K562 (cell line): Measurements from ENCODE around the gene PRKAA1. TPM values are rescaled to one million over a fixed set of nuclear protein-coding genes. Genes with fewer than 3 reads are reported as not detected.
A peak's percentile ranks its signal among the peaks of the same experiment; 100 is the strongest.

Experiments used
- ARHGAP35 ChIP-seq: fragments of 450-650 bp; IDR thresholded peaks from 2 replicates; pipeline ENCODE4 v1.6.1; 2018; ENCODE audit not compliant: partially characterized antibody
- BRD4 ChIP-seq: fragments of 200-600 bp; sonication (generic); IDR thresholded peaks from 2 replicates; pipeline ENCODE4 v1.6.1; 2017; ENCODE audit warnings: inconsistent platforms
- CC2D1A ChIP-seq: fragments of 450-650 bp; IDR thresholded peaks from 2 replicates; pipeline ENCODE4 v1.6.1; 2017; ENCODE audit warnings: mild to moderate bottlenecking
- CEBPG ChIP-seq, 3 experiments: fragments of 200-800 bp in 1 of 3; sonication (Bioruptor generic) in 1 of 3; sonication (generic) in 1 of 3; formaldehyde crosslinking in 1 of 3; IDR thresholded peaks in 2 of 3; conservative IDR thresholded peaks in 1 of 3; 2 replicates each; pipeline versions ENCODE4 v1.6.1 to v1.8.0; 2016 to 2022; ENCODE audit warnings: missing compliant biosample characterization in 2 of 3, missing genetic modification characterization in 2 of 3, mild to moderate bottlenecking in 1 of 3, missing genetic modification reagents in 1 of 3
- CHCHD3 ChIP-seq: fragments of 250-450 bp; sonication (Bioruptor Pico); IDR thresholded peaks from 2 replicates; pipeline ENCODE4 v2.1.2; 2022; ENCODE audit warnings: mild to moderate bottlenecking
- EP400 ChIP-seq: fragments of 450-650 bp; IDR thresholded peaks from 2 replicates; pipeline ENCODE4 v1.6.1; 2017; ENCODE audit warnings: antibody characterized with exemption, mild to moderate bottlenecking, moderate library complexity
- HNRNPH1 ChIP-seq: fragments of 200-400 bp; formaldehyde crosslinking; optimal IDR thresholded peaks from 2 replicates; pipeline ENCODE3; 2017; ENCODE audit warnings: low read depth, mild to moderate bottlenecking, low read length, moderate library complexity
- MEIS2 ChIP-seq: fragments of 450-650 bp; IDR thresholded peaks from 2 replicates; pipeline ENCODE4 v1.6.1; 2014; ENCODE audit warnings: mild to moderate bottlenecking; ENCODE audit not compliant: partially characterized antibody
- RUNX1 ChIP-seq: sonication (generic); IDR thresholded peaks from 2 replicates; pipeline ENCODE4 v1.6.1; 2016; ENCODE audit warnings: antibody characterized with exemption, low read depth
- SOX6 ChIP-seq: fragments of 450-650 bp; IDR thresholded peaks from 2 replicates; pipeline ENCODE4 v1.6.1; 2014; ENCODE audit warnings: mild to moderate bottlenecking
- SRSF1 ChIP-seq: fragments of 200-400 bp; formaldehyde crosslinking; IDR thresholded peaks from 2 replicates; pipeline ENCODE4 v1.6.1; 2017; ENCODE audit warnings: mild to moderate bottlenecking, low read depth, low read length, moderate library complexity
- TEAD4 ChIP-seq, 2 experiments: sonication (generic) in 1 of 2; formaldehyde crosslinking in 1 of 2; IDR thresholded peaks; 2 replicates each; pipeline versions ENCODE4 v1.6.1 to v1.8.0; 2012 to 2022; ENCODE audit warnings: borderline replicate concordance in 1 of 2, inconsistent platforms in 1 of 2, low read length in 1 of 2, mild to moderate bottlenecking in 1 of 2, missing genetic modification reagents in 1 of 2
- ZBTB1 ChIP-seq: sonication (generic); formaldehyde crosslinking; IDR thresholded peaks from 2 replicates; pipeline ENCODE4 v1.8.1; 2023; ENCODE audit warnings: missing genetic modification reagents, low read depth, mild to moderate bottlenecking, borderline replicate concordance
- ZBTB17 ChIP-seq: fragments of 450-650 bp; formaldehyde crosslinking; IDR thresholded peaks from 2 replicates; pipeline ENCODE4 v1.4.0; 2020; ENCODE audit warnings: mild to moderate bottlenecking
- ZC3H8 ChIP-seq: fragments of 450-650 bp; IDR thresholded peaks from 2 replicates; pipeline ENCODE4 v1.6.1; 2017
- ZNF232 ChIP-seq: sonication (generic); formaldehyde crosslinking; IDR thresholded peaks from 2 replicates; pipeline ENCODE4 v1.8.0; 2022; ENCODE audit warnings: mild to moderate bottlenecking, missing genetic modification reagents
- polyA plus RNA-seq, 8 experiments: library from polyadenylated mRNA; depleted of rRNA in 4 of 8; stranded (reverse) in 5 of 8; unstranded in 3 of 8; fragments of >200 nt; fragmentation: Nextera tagmentation in 2 of 8; fragmentation: Illumina TruSeq in 1 of 8; extraction: Ambion mirVana in 2 of 8; extraction: Trizol in 1 of 8; gene quantifications; 2 replicates each; pipeline versions ENCODE4 v1.2.1 to v1.2.3, GENCODE V29; 2011 to 2014; ENCODE audit warnings: inconsistent platforms in 1 of 8, missing spikeins in 1 of 8
- total RNA-seq, 7 experiments: library from RNA; depleted of rRNA in 6 of 7; stranded (reverse); fragments of >200 nt in 6 of 7; fragmentation: Illumina TruSeq in 2 of 7; extraction: Trizol in 2 of 7; gene quantifications; 2 replicates each; pipeline versions ENCODE4 v1.2.1 to v1.2.3, GENCODE V29; 2011 to 2021; ENCODE audit warnings: low replicate concordance in 1 of 7
- TF ChIP-seq, protein P1 (sequence below), 2 experiments: fragments of 450-650 bp in 1 of 2; sonication (generic) in 1 of 2; formaldehyde crosslinking in 1 of 2; IDR thresholded peaks in 1 of 2; conservative IDR thresholded peaks in 1 of 2; 2 replicates each; pipeline versions ENCODE4 v1.6.1 to v1.8.1; 2016 to 2023; ENCODE audit warnings: mild to moderate bottlenecking in 2 of 2, moderate library complexity in 2 of 2, inconsistent platforms in 1 of 2, missing genetic modification reagents in 1 of 2
- TF ChIP-seq, protein P2 (sequence below): sonication (generic); formaldehyde crosslinking; IDR thresholded peaks from 2 replicates; pipeline ENCODE4 v1.8.1; 2023; ENCODE audit warnings: mild to moderate bottlenecking, missing genetic modification reagents
- TF ChIP-seq, protein P3 (sequence below): fragments of 450-650 bp; IDR thresholded peaks from 2 replicates; pipeline ENCODE4 v1.6.1; 2016; ENCODE audit warnings: low read depth, mild to moderate bottlenecking, moderate library complexity
- TF ChIP-seq, protein P4 (sequence below): sonication (generic); formaldehyde crosslinking; IDR thresholded peaks from 2 replicates; pipeline ENCODE4 v1.8.0; 2022; ENCODE audit warnings: mild to moderate bottlenecking, missing genetic modification reagents
- TF ChIP-seq, protein P5 (sequence below): fragments of 450-650 bp; formaldehyde crosslinking; IDR thresholded peaks from 2 replicates; pipeline ENCODE4 v1.4.0; 2020; ENCODE audit warnings: mild to moderate bottlenecking, moderate library complexity

PRKAA1 gene
- total and polyA plus RNA-seq, 9 of the 15 experiments (the other 6 are each of a cell fraction or from before 2014, with no cell fraction given), result 24.5 to 84.0 (median 51.4) TPM

DNA sequence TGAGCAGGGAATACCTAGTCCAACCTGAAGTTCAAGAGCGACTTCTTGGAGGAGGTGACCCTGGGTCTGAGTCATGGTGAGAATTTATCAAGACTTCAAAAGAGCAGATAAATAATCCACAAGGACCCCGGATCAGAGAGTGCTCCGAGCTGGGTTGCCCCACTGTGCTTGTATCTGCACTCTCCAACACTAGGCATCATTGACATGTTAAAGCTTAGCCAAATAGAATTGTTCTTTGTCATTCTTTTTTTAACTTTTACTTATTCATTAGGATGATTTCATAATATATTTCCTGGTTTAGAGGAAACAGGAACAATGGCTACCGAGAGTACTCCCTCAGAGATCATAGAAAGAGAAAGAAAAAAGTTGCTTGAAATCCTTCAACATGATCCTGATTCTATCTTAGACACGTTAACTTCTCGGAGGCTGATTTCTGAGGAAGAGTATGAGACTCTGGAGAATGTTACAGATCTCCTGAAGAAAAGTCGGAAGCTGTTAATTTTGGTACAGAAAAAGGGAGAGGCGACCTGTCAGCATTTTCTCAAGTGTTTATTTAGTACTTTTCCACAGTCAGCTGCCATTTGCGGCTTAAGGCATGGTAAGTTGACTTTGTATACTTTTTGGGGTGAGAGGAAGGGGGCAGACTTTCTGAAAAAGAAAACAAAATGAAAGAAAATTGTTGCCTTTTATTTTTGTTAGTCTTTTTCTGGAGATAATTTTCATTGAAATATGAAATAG lies 43.1 kb upstream of the PRKAA1 start, which contains the start of gene CARD6 (continued):
- TF ChIP-seq, protein P1, sequence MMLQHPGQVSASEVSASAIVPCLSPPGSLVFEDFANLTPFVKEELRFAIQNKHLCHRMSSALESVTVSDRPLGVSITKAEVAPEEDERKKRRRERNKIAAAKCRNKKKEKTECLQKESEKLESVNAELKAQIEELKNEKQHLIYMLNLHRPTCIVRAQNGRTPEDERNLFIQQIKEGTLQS (IDR thresholded peaks at IDR 0.05), result peak; percentile 82
- TF ChIP-seq, protein P1 (CRISPR knock-in tag; conservative IDR thresholded peaks at IDR 0.05), result peak; percentile 72; the same call in 1 of the 2 replicates
- TF ChIP-seq, protein P2, sequence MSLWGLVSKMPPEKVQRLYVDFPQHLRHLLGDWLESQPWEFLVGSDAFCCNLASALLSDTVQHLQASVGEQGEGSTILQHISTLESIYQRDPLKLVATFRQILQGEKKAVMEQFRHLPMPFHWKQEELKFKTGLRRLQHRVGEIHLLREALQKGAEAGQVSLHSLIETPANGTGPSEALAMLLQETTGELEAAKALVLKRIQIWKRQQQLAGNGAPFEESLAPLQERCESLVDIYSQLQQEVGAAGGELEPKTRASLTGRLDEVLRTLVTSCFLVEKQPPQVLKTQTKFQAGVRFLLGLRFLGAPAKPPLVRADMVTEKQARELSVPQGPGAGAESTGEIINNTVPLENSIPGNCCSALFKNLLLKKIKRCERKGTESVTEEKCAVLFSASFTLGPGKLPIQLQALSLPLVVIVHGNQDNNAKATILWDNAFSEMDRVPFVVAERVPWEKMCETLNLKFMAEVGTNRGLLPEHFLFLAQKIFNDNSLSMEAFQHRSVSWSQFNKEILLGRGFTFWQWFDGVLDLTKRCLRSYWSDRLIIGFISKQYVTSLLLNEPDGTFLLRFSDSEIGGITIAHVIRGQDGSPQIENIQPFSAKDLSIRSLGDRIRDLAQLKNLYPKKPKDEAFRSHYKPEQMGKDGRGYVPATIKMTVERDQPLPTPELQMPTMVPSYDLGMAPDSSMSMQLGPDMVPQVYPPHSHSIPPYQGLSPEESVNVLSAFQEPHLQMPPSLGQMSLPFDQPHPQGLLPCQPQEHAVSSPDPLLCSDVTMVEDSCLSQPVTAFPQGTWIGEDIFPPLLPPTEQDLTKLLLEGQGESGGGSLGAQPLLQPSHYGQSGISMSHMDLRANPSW (CRISPR knock-in tag), result no peak
- no peak for TF ChIP-seq ZBTB17 (CRISPR knock-in tag)
- no peak for TF ChIP-seq ARHGAP35
- TF ChIP-seq TEAD4 (IDR thresholded peaks at IDR 0.05; ENCODE audit: low read length), result peak; percentile 11; the same call in 1 of the 2 replicates
- TF ChIP-seq TEAD4 (CRISPR knock-in tag; IDR thresholded peaks at IDR 0.05; ENCODE audit: borderline replicate concordance), result no peak
- no peak for TF ChIP-seq CEBPG (CRISPR knock-in tag; IDR thresholded peaks at IDR 0.05)
- TF ChIP-seq CEBPG (tag; conservative IDR thresholded peaks at IDR 0.05 in 1 of 2, IDR thresholded peaks at IDR 0.05 in 1 of 2), result peak; percentile 49 to 52
- no peak for TF ChIP-seq ZBTB1 (CRISPR knock-in tag)
- TF ChIP-seq, protein P3, sequence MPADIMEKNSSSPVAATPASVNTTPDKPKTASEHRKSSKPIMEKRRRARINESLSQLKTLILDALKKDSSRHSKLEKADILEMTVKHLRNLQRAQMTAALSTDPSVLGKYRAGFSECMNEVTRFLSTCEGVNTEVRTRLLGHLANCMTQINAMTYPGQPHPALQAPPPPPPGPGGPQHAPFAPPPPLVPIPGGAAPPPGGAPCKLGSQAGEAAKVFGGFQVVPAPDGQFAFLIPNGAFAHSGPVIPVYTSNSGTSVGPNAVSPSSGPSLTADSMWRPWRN, result no peak
- no peak for TF ChIP-seq CHCHD3 (CRISPR knock-in tag)
- TF ChIP-seq, protein P4, sequence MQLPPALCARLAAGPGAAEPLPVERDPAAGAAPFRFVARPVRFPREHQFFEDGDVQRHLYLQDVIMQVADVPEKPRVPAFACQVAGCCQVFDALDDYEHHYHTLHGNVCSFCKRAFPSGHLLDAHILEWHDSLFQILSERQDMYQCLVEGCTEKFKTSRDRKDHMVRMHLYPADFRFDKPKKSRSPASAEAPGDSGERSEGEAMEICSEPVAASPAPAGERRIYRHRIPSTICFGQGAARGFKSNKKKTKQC (CRISPR knock-in tag), result no peak
- TF ChIP-seq SRSF1, result no peak
- TF ChIP-seq, protein P5, sequence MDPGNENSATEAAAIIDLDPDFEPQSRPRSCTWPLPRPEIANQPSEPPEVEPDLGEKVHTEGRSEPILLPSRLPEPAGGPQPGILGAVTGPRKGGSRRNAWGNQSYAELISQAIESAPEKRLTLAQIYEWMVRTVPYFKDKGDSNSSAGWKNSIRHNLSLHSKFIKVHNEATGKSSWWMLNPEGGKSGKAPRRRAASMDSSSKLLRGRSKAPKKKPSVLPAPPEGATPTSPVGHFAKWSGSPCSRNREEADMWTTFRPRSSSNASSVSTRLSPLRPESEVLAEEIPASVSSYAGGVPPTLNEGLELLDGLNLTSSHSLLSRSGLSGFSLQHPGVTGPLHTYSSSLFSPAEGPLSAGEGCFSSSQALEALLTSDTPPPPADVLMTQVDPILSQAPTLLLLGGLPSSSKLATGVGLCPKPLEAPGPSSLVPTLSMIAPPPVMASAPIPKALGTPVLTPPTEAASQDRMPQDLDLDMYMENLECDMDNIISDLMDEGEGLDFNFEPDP, result no peak
- peak; percentile 76 for TF ChIP-seq MEIS2
- no peak for TF ChIP-seq RUNX1
- no peak for TF ChIP-seq HNRNPH1
- TF ChIP-seq BRD4, result peak; percentile 60; the same call in 1 of the 2 replicates
- peak; percentile 68 for TF ChIP-seq EP400
- no peak for TF ChIP-seq CC2D1A
- TF ChIP-seq ZNF232 (CRISPR knock-in tag), result no peak
- 0 out of 2 replicates have a peak, but pooled peaks have one; percentile 24 for TF ChIP-seq SOX6
- TF ChIP-seq ZC3H8, result no peak
